ENCODE data around the gene EXOC7.

EXOC7 gene

GRCh38 chr17:76146053-76146851 lies 42.7 kb upstream of the EXOC7 start:
- peaks cover 0 to 11% (median 0%) of the 10 kb centered on the region in 3 experiments for H3K27me3 ChIP-seq (ENCODE audit: control insufficient read depth in 3 of 3, insufficient read depth in 3 of 3, low read depth in 1 of 3, low read length in 3 of 3)
- H2BK5ac ChIP-seq (ENCODE audit: low read length) = peak overlapping the region; percentile 45
- DNase-seq (ENCODE audit: low spot score) = no peak
- no CpG with 5 or more reads among the region's 22 CpGs for WGBS, 2 donors (ENCODE audit: extremely low coverage in 2 of 2, insufficient read length in 2 of 2, insufficient replicate concordance in 1 of 2)
- peak overlapping the region; percentile 77 for H3K14ac ChIP-seq (ENCODE audit: low read length)
- H3K27ac ChIP-seq (replicated peaks; ENCODE audit: low read length) = no peak overlapping the region
- peaks cover 1% of the 10 kb centered on the region for H3K79me1 ChIP-seq (ENCODE audit: low read depth, low read length)
- no peak overlapping the region for H2BK12ac ChIP-seq (ENCODE audit: low read length)
- H4K8ac ChIP-seq (ENCODE audit: low read depth, low read length) = no peak overlapping the region
- no peak overlapping the region for H3K9ac ChIP-seq (ENCODE audit: low read depth, low read length, poor library complexity)
- H2BK120ac ChIP-seq (ENCODE audit: low read depth, low read length) = no peak overlapping the region
- peaks cover 3 to 54% of the 10 kb centered on the region in 2 donors for H3K36me3 ChIP-seq (replicated peaks in 1 of 2; ENCODE audit: control insufficient read depth in 2 of 2, insufficient read depth in 2 of 2, low read length in 2 of 2)
- peak overlapping the region in 1 of 2 donors; percentile 26 for H3K4me3 ChIP-seq (ENCODE audit: low read length in 2 of 2)
- H3K23ac ChIP-seq (ENCODE audit: low read depth, low read length, poor library complexity) = peak overlapping the region; percentile 38
- no peak overlapping the region for H2BK15ac ChIP-seq (ENCODE audit: low read length)
- peak overlapping the region; percentile 67 for H3K18ac ChIP-seq (ENCODE audit: low read length)
- H3K4me2 ChIP-seq (ENCODE audit: insufficient read depth, low read length, poor library complexity, severe bottlenecking) = no peak overlapping the region
- no peaks in the 10 kb centered on the region for H3K9me3 ChIP-seq (replicated peaks in 1 of 2; ENCODE audit: control insufficient read depth in 2 of 2, insufficient read depth in 1 of 2, low read depth in 1 of 2, low read length in 2 of 2)
- no peak overlapping the region for H2AFZ ChIP-seq (ENCODE audit: low read length)
- no peak overlapping the region for H4K91ac ChIP-seq (ENCODE audit: low read depth, low read length, poor library complexity)
- peak overlapping the region; percentile 45 for H2AK5ac ChIP-seq (ENCODE audit: low read depth, low read length)
- no peak overlapping the region for H3K4ac ChIP-seq (ENCODE audit: low read length)
- H3K4me1 ChIP-seq (ENCODE audit: control insufficient read depth in 2 of 2, insufficient read depth in 1 of 2, low read depth in 1 of 2, low read length in 2 of 2) = peaks cover 11 to 26% of the 10 kb centered on the region in 2 donors

- H3K4me1 ChIP-seq (ENCODE audit: control insufficient read depth in 2 of 2, insufficient read depth in 1 of 2, low read depth in 1 of 2, low read length in 2 of 2) = peaks cover 13 to 31% of the 10 kb centered on the region in 2 donors
- H2AK5ac ChIP-seq (ENCODE audit: low read depth, low read length) = peak overlapping the region; percentile 21
- no peaks in the 10 kb centered on the region for H3K9me3 ChIP-seq (replicated peaks in 1 of 2; ENCODE audit: control insufficient read depth in 2 of 2, insufficient read depth in 1 of 2, low read depth in 1 of 2, low read length in 2 of 2)
- H3K14ac ChIP-seq (ENCODE audit: low read length) = peak overlapping the region; percentile 43
- H3K18ac ChIP-seq (ENCODE audit: low read length) = peak overlapping the region; percentile 60
- H2BK12ac ChIP-seq (ENCODE audit: low read length) = peak overlapping the region; percentile 17
- no peak overlapping the region for H3K9ac ChIP-seq (ENCODE audit: low read depth, low read length, poor library complexity)
- H3K4me2 ChIP-seq (ENCODE audit: insufficient read depth, low read length, poor library complexity, severe bottlenecking) = no peak overlapping the region
- no peak overlapping the region for H3K4ac ChIP-seq (ENCODE audit: low read length)
- DNase-seq (ENCODE audit: low spot score) = no peak
- H4K91ac ChIP-seq (ENCODE audit: low read depth, low read length, poor library complexity) = no peak overlapping the region
- no peak overlapping the region for H2AFZ ChIP-seq (ENCODE audit: low read length)
- peaks cover 0 to 17% (median 5%) of the 10 kb centered on the region in 3 experiments for H3K27me3 ChIP-seq (ENCODE audit: control insufficient read depth in 3 of 3, insufficient read depth in 3 of 3, low read depth in 1 of 3, low read length in 3 of 3)
- H3K23ac ChIP-seq (ENCODE audit: low read depth, low read length, poor library complexity) = peak overlapping the region; percentile 38
- H3K27ac ChIP-seq (replicated peaks; ENCODE audit: low read length) = no peak overlapping the region
- no peak overlapping the region for H2BK15ac ChIP-seq (ENCODE audit: low read length)
- no peak overlapping the region for H4K8ac ChIP-seq (ENCODE audit: low read depth, low read length)
- peak overlapping the region in 1 of 2 donors; percentile 26 for H3K4me3 ChIP-seq (ENCODE audit: low read length in 2 of 2)
- no CpG with 5 or more reads among the region's 25 CpGs for WGBS, 2 donors (ENCODE audit: extremely low coverage in 2 of 2, insufficient read length in 2 of 2, insufficient replicate concordance in 1 of 2)
- peaks cover 3 to 47% of the 10 kb centered on the region in 2 donors for H3K36me3 ChIP-seq (replicated peaks in 1 of 2; ENCODE audit: control insufficient read depth in 2 of 2, insufficient read depth in 2 of 2, low read length in 2 of 2)
- H2BK120ac ChIP-seq (ENCODE audit: low read depth, low read length) = no peak overlapping the region
- H3K79me1 ChIP-seq (ENCODE audit: low read depth, low read length) = peaks cover 1% of the 10 kb centered on the region
- peak overlapping the region; percentile 45 for H2BK5ac ChIP-seq (ENCODE audit: low read length)
Measured at GRCh38 chr17:76145231-76146052, 41.9 kb upstream of the EXOC7 start.

GRCh38 chr17:76142585-76143041 lies 39.0 kb upstream of the EXOC7 start:
- H2BK120ac ChIP-seq (ENCODE audit: low read depth, low read length) = no peak overlapping the region
- H3K36me3 ChIP-seq (replicated peaks in 1 of 2; ENCODE audit: control insufficient read depth in 2 of 2, insufficient read depth in 2 of 2, low read length in 2 of 2) = peaks cover 3 to 35% of the 10 kb centered on the region in 2 donors
- peaks cover 30 to 52% of the 10 kb centered on the region in 2 donors for H3K4me1 ChIP-seq (ENCODE audit: control insufficient read depth in 2 of 2, insufficient read depth in 1 of 2, low read depth in 1 of 2, low read length in 2 of 2)
- no peak overlapping the region for H2BK15ac ChIP-seq (ENCODE audit: low read length)
- no peak overlapping the region for H2BK5ac ChIP-seq (ENCODE audit: low read length)
- peaks cover 0 to 5% of the 10 kb centered on the region in 2 donors for H3K9me3 ChIP-seq (replicated peaks in 1 of 2; ENCODE audit: control insufficient read depth in 2 of 2, insufficient read depth in 1 of 2, low read depth in 1 of 2, low read length in 2 of 2)
- no peak overlapping the region for H2AFZ ChIP-seq (ENCODE audit: low read length)
- no peak overlapping the region for H3K14ac ChIP-seq (ENCODE audit: low read length)
- no peak overlapping the region for H3K23ac ChIP-seq (ENCODE audit: low read depth, low read length, poor library complexity)
- H3K9ac ChIP-seq (ENCODE audit: low read depth, low read length, poor library complexity) = no peak overlapping the region
- peak overlapping the region; percentile 29 for H4K8ac ChIP-seq (ENCODE audit: low read depth, low read length)
- H2AK5ac ChIP-seq (ENCODE audit: low read depth, low read length) = peak overlapping the region; percentile 27
- no peak overlapping the region for H3K18ac ChIP-seq (ENCODE audit: low read length)
- H3K79me1 ChIP-seq (ENCODE audit: low read depth, low read length) = no peaks in the 10 kb centered on the region
- H2BK12ac ChIP-seq (ENCODE audit: low read length) = no peak overlapping the region
- H3K4me3 ChIP-seq (ENCODE audit: low read length in 2 of 2) = no peak overlapping the region
- no peak overlapping the region for H4K91ac ChIP-seq (ENCODE audit: low read depth, low read length, poor library complexity)
- H3K4ac ChIP-seq (ENCODE audit: low read length) = no peak overlapping the region
- H3K4me2 ChIP-seq (ENCODE audit: insufficient read depth, low read length, poor library complexity, severe bottlenecking) = no peak overlapping the region
- peaks cover 0 to 39% (median 20%) of the 10 kb centered on the region in 3 experiments for H3K27me3 ChIP-seq (ENCODE audit: control insufficient read depth in 3 of 3, insufficient read depth in 3 of 3, low read depth in 1 of 3, low read length in 3 of 3)
- H3K27ac ChIP-seq (replicated peaks; ENCODE audit: low read length) = no peak overlapping the region
- WGBS, 2 donors (ENCODE audit: extremely low coverage in 2 of 2, insufficient read length in 2 of 2, insufficient replicate concordance in 1 of 2) = no CpG with 5 or more reads among the region's 6 CpGs
- DNase-seq (ENCODE audit: low spot score) = no peak

All from neuronal stem cell (in vitro differentiated cells).